Right ventricle myocardium superior (tissue), 1 donor: ENCODE data around the gene WDR64. TPM values are rescaled to one million over a fixed set of nuclear protein-coding genes. Genes with fewer than 3 reads are reported as not detected.
"Not testable (repeated sequence)": the region's sequence is repeated elsewhere in the genome, so short reads cannot be mapped to it uniquely, and the experiment has no call there.

Source experiments
- ATAC-seq: fragments of 200-7000 bp; cut with Tn5 transposase; one replicate; pipeline ENCODE4 v1.9.1; 2020; ENCODE audit warnings: mild to moderate bottlenecking; ENCODE audit not compliant: poor library complexity
- DNase-seq: peaks from one replicate; pipeline ENCODE4 v3.0.0-alpha.2; 2020
- intact Hi-C: fragments of 100-400 bp; cut with DNase I; formaldehyde crosslinking; loops from one replicate; pipeline ENCODE4 v1.11.2; 2022
- total RNA-seq: library from RNA; stranded (reverse); fragmentation: NEBNext Ultra II Directional; extraction: Animal tissue kit (Norgen Biotek cat#: 25700); gene quantifications from one replicate; pipeline ENCODE4 v1.2.1, GENCODE V29; 2021
- donor health status: DM: no; HTN: yes; CAD: no; lungs with severe emphysema.

Gene WDR64
- total RNA-seq, 1 donor from 2014 or later: not detected

- DNase-seq (no peak), ATAC-seq (no peak)
- intact Hi-C loops: no loop called here
Observed at GRCh38 chr1:241751524-241751923, 99.4 kb downstream of the WDR64 start.

- intact Hi-C loops: no loop called here
- DNase-seq: no peak
- ATAC-seq: no peak
Observed at GRCh38 chr1:241762713-241763339, 110.7 kb downstream of the WDR64 start.

- DNase-seq (no peak), ATAC-seq (no peak)
- intact Hi-C loops: no loop called here
Observed at GRCh38 chr1:241765390-241765789, 113.3 kb downstream of the WDR64 start.

- no peak for DNase-seq
- no peak for ATAC-seq
- intact Hi-C loops: no loop called here
Observed at GRCh38 chr1:241767737-241768136, 115.7 kb downstream of the WDR64 start.

GRCh38 chr1:241770115-241770514 lies 118.0 kb downstream of the WDR64 start:
- DNase-seq (no peak), ATAC-seq (no peak)
- intact Hi-C loops: no loop called here

GRCh38 chr1:241771117-241771516 lies 119.0 kb downstream of the WDR64 start:
- no peak for DNase-seq
- ATAC-seq: no peak
- intact Hi-C loops: no loop called here

GRCh38 chr1:241772932-241773500 lies 120.9 kb downstream of the WDR64 start:
- ATAC-seq (no peak), DNase-seq (no peak)
- intact Hi-C loops: no loop called here

GRCh38 chr1:241773991-241774390 lies 121.9 kb downstream of the WDR64 start:
- intact Hi-C loops: no loop called here
- DNase-seq (no peak), ATAC-seq (no peak)

- intact Hi-C loops: no loop called here
- no peak for DNase-seq
- ATAC-seq: no peak
Observed at GRCh38 chr1:241775021-241775420, 122.9 kb downstream of the WDR64 start.

- ATAC-seq (no peak), DNase-seq (no peak)
- intact Hi-C loops: no loop called here
Observed at GRCh38 chr1:241776911-241777310, 124.8 kb downstream of the WDR64 start.

- no peak for DNase-seq
- intact Hi-C loops: no loop called here
- ATAC-seq: no peak
Observed at GRCh38 chr1:241778117-241778516, 126.0 kb downstream of the WDR64 start.

- DNase-seq (no peak), ATAC-seq (no peak)
- intact Hi-C loops: no loop called here
Observed at GRCh38 chr1:241779897-241780296, 127.8 kb downstream of the WDR64 start.

GRCh38 chr1:241782396-241782795 lies 130.3 kb downstream of the WDR64 start:
- ATAC-seq (no peak), DNase-seq (no peak)
- intact Hi-C loops: no loop called here

GRCh38 chr1:241787691-241788090 lies 135.6 kb downstream of the WDR64 start:
- no peak for DNase-seq
- intact Hi-C loops: no loop called here
- no peak for ATAC-seq

GRCh38 chr1:241789061-241789460 lies 137.0 kb downstream of the WDR64 start:
- intact Hi-C loops: no loop called here
- DNase-seq (no peak), ATAC-seq (no peak)

- no peak for DNase-seq
- no peak for ATAC-seq
- intact Hi-C loops: no loop called here
Observed at GRCh38 chr1:241799416-241799815, 147.3 kb downstream of the WDR64 start.

- ATAC-seq: no peak
- DNase-seq: no peak
- intact Hi-C loops: no loop called here
Observed at GRCh38 chr1:241800640-241801039, 148.6 kb downstream of the WDR64 start.

- no peak for DNase-seq
- no peak for ATAC-seq
- intact Hi-C loops: no loop called here
Observed at GRCh38 chr1:241802863-241803262, 150.8 kb downstream of the WDR64 start.

- ATAC-seq, DNase-seq, intact Hi-C loops: not testable (repeated sequence)
Observed at GRCh38 chr1:241804706-241805105, 152.6 kb downstream of the WDR64 start.

- DNase-seq: no peak
Observed at GRCh38 chr1:241808265-241808664, 156.2 kb downstream of the WDR64 start.

More at GRCh38 chr1:241808265-241808664, 156.2 kb downstream of the WDR64 start:
- no peak for ATAC-seq
- intact Hi-C loops: no loop called here
